Skin epidermis (tissue), 12 donors: ENCODE results near the gene VASH2.

Source experiments
- H3K27ac ChIP-seq, 21 experiments: fragments of 200-600 bp; sonication (generic) in 11 of 21; one replicate each; pipeline ENCODE4 v1.5.0; 2020; ENCODE audit warnings: mild to moderate bottlenecking in 3 of 21, inconsistent platforms in 2 of 21, moderate library complexity in 2 of 21
- H3K4me3 ChIP-seq, 7 experiments: fragments of 200-600 bp; sonication (generic) in 2 of 7; one replicate each; pipeline ENCODE4 v1.5.0; 2020; ENCODE audit warnings: inconsistent platforms in 2 of 7, mild to moderate bottlenecking in 2 of 7, moderate library complexity in 1 of 7

VASH2 gene

GRCh38 chr1:212928323-212929291 is 21.7 kb upstream of the VASH2 start:
- Histone ChIP-seq H3K4me3 (no peak overlapping the region), H3K27ac (no peak overlapping the region)

- Histone ChIP-seq H3K27ac (no peak overlapping the region), H3K4me3 (no peak overlapping the region)
Measured at GRCh38 chr1:212930986-212931678, 19.2 kb upstream of the VASH2 start.

GRCh38 chr1:212933815-212934471 is 16.4 kb upstream of the VASH2 start:
- H3K27ac ChIP-seq: no peak overlapping the region
- no peak overlapping the region for H3K4me3 ChIP-seq

- Histone ChIP-seq H3K27ac (no peak overlapping the region), H3K4me3 (no peak overlapping the region)
Measured at GRCh38 chr1:212935387-212935981, 14.9 kb upstream of the VASH2 start.

- no peak overlapping the region for H3K4me3 ChIP-seq
- H3K27ac ChIP-seq: peak overlapping the region in 3 of 21 experiments; percentile 12 to 42 (median 41)
Measured at GRCh38 chr1:212937034-212937433, 13.3 kb upstream of the VASH2 start.

GRCh38 chr1:212938846-212939245 is 11.5 kb upstream of the VASH2 start:
- H3K27ac ChIP-seq: no peak overlapping the region
- H3K4me3 ChIP-seq: no peak overlapping the region

GRCh38 chr1:212941452-212941851 is 8.9 kb upstream of the VASH2 start:
- H3K27ac ChIP-seq: no peak overlapping the region
- H3K4me3 ChIP-seq: no peak overlapping the region

- no peak overlapping the region for H3K4me3 ChIP-seq
- H3K27ac ChIP-seq: no peak overlapping the region
Measured at GRCh38 chr1:212942679-212943392, 7.5 kb upstream of the VASH2 start.

GRCh38 chr1:212943393-212943710 is 7.0 kb upstream of the VASH2 start:
- no peak overlapping the region for H3K27ac ChIP-seq
- no peak overlapping the region for H3K4me3 ChIP-seq

GRCh38 chr1:212944229-212944901 is 6.0 kb upstream of the VASH2 start:
- Histone ChIP-seq H3K27ac (no peak overlapping the region), H3K4me3 (no peak overlapping the region)

- Histone ChIP-seq H3K4me3 (no peak overlapping the region), H3K27ac (no peak overlapping the region)
Measured at GRCh38 chr1:212945056-212945455, 5.3 kb upstream of the VASH2 start.

GRCh38 chr1:212945463-212946160 is 4.7 kb upstream of the VASH2 start:
- no peak overlapping the region for H3K4me3 ChIP-seq
- no peak overlapping the region for H3K27ac ChIP-seq

GRCh38 chr1:212946872-212947271 is 3.5 kb upstream of the VASH2 start:
- H3K4me3 ChIP-seq: no peak overlapping the region
- H3K27ac ChIP-seq: no peak overlapping the region

GRCh38 chr1:212949771-212950170 is 570 bp upstream of the VASH2 start:
- Histone ChIP-seq H3K4me3 (peak overlapping the region; percentile 35 to 60 (median 40)), H3K27ac (no peak overlapping the region)

- peak overlapping the region in 1 of 21 experiments; percentile 45 for H3K27ac ChIP-seq
- peak overlapping the region; percentile 35 to 60 (median 40) for H3K4me3 ChIP-seq
Measured at GRCh38 chr1:212951126-212951946, 995 bp downstream of the VASH2 start.

GRCh38 chr1:212951947-212952640 is 1.8 kb downstream of the VASH2 start:
- peak overlapping the region in 2 of 7 experiments; percentile 59 to 60 for H3K4me3 ChIP-seq
- H3K27ac ChIP-seq: peak overlapping the region in 2 of 21 experiments; percentile 36 to 40

- Histone ChIP-seq H3K4me3 (no peak overlapping the region), H3K27ac (peak overlapping the region in 3 of 21 experiments; percentile 17 to 40 (median 36))
Measured at GRCh38 chr1:212952641-212952976, 2.3 kb downstream of the VASH2 start.
